Common myeloid progenitor, CD34-positive (primary cell): ENCODE measurements around the gene S100G.

Experiments used
- CTCF ChIA-PET: fragments of 350-600 bp; sonication (Branson Sonifier 250); formaldehyde crosslinking; loops from one replicate; lab custom pipeline; 2021; ENCODE audit warnings: antibody characterized with exemption; lab: Charles Lee
- POLR2A ChIA-PET: fragments of 350-600 bp; sonication (Branson Sonifier 250); formaldehyde crosslinking; loops from one replicate; lab custom pipeline; 2021; ENCODE audit warnings: antibody characterized with exemption; lab: Charles Lee
- DNase-seq, 3 donors: peaks; one replicate each; pipeline versions ENCODE4 v3.0.0 to v3.0.0-alpha.2; 2013
- H3K27ac ChIP-seq, 2 experiments: 1 replicate in 1 of 2; 2 replicates in 1 of 2; pipeline ENCODE4 v1.7.0; 2013; ENCODE audit warnings: inconsistent platforms in 2 of 2, low read length in 2 of 2, mild to moderate bottlenecking in 2 of 2, low read depth in 1 of 2, moderate library complexity in 1 of 2; ENCODE audit not compliant: severe bottlenecking in 2 of 2, insufficient read depth in 1 of 2, poor library complexity in 1 of 2
- H3K27me3 ChIP-seq, 5 experiments: replicated peaks in 2 of 5; 1 replicate in 3 of 5; 2 replicates in 2 of 5; pipeline versions ENCODE4 v1.6.1 to v1.7.0; 2013; ENCODE audit warnings: low read length in 4 of 5, mild to moderate bottlenecking in 2 of 5, moderate library complexity in 2 of 5, inconsistent platforms in 1 of 5; ENCODE audit not compliant: insufficient read depth in 5 of 5, control insufficient read depth in 4 of 5
- H3K36me3 ChIP-seq, 4 experiments: 1 replicate in 2 of 4; 2 replicates in 2 of 4; pipeline versions ENCODE4 v1.6.1 to v1.7.0; 2013; ENCODE audit warnings: low read length in 3 of 4, control low read depth in 1 of 4, mild to moderate bottlenecking in 1 of 4; ENCODE audit not compliant: control insufficient read depth in 4 of 4, insufficient read depth in 4 of 4
- H3K4me1 ChIP-seq, 4 experiments: 1 replicate in 3 of 4; 2 replicates in 1 of 4; pipeline versions ENCODE4 v1.6.1 to v1.7.1; 2013; ENCODE audit warnings: low read length in 3 of 4, mild to moderate bottlenecking in 3 of 4, control low read depth in 1 of 4, inconsistent platforms in 1 of 4, moderate library complexity in 1 of 4; ENCODE audit not compliant: control insufficient read depth in 4 of 4, insufficient read depth in 4 of 4; ENCODE audit errors: control extremely low read depth in 1 of 4
- H3K4me3 ChIP-seq, 7 experiments: 1 replicate in 4 of 7; 2 replicates in 3 of 7; pipeline versions ENCODE4 v1.5.1 to v1.7.0; 2013; ENCODE audit warnings: mild to moderate bottlenecking in 7 of 7, low read length in 6 of 7, moderate library complexity in 6 of 7, inconsistent platforms in 2 of 7, low read depth in 2 of 7, control low read depth in 1 of 7; ENCODE audit not compliant: insufficient read depth in 4 of 7, control insufficient read depth in 1 of 7; ENCODE audit errors: extremely low read depth in 1 of 7
- H3K9me3 ChIP-seq, 5 experiments: 1 replicate in 4 of 5; 2 replicates in 1 of 5; pipeline versions ENCODE4 v1.6.1 to v1.7.1; 2013; ENCODE audit warnings: low read length in 4 of 5, mild to moderate bottlenecking in 2 of 5, inconsistent platforms in 1 of 5, low read depth in 1 of 5, moderate library complexity in 1 of 5; ENCODE audit not compliant: control insufficient read depth in 4 of 5, insufficient read depth in 2 of 5; ENCODE audit errors: control extremely low read depth in 1 of 5
- WGBS: methylation state at CpG from one replicate; pipeline ENCODE4 v1.1.5; 2013; ENCODE audit not compliant: insufficient coverage; 5-methylcytosine and 5-hydroxymethylcytosine counted together

The S100G gene

DNA sequence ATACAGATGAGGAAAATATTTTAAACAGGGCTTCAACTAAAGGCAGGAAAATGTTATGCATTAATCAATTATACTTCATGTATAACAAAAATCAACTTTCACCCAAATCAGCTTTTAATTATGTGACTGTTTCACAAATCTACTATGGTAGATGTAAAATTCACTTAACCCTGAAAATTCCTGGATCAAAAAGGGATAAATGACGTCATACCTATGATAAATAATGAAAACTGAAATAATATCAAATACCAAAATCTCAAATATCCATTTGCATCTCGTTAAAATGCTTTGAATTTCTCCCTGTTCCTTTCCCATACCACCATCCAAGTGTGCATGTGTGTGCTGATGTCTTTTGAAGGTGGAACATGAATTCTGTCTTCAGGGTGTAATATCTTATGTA is 11.5 kb downstream of the S100G start:
- Histone ChIP-seq H3K9me3 (no peaks in the 10 kb centered on the region), H3K27ac (no peak overlapping the region), H3K4me1 (no peaks in the 10 kb centered on the region), H3K4me3 (no peak overlapping the region), H3K27me3 (peaks cover 0 to 14% (median 0%) of the 10 kb centered on the region in 5 experiments), H3K36me3 (peaks cover 0 to 18% (median 2%) of the 10 kb centered on the region in 4 experiments)
- no CpG with 5 or more reads among the region's 2 CpGs for WGBS
- DNase-seq = no peak
- CTCF ChIA-PET = no interaction called here
- POLR2A ChIA-PET = no interaction called here

- H3K4me3 ChIP-seq = no peak overlapping the region
- POLR2A ChIA-PET = no interaction called here
- no peaks in the 10 kb centered on the region for H3K9me3 ChIP-seq
- CTCF ChIA-PET = interaction anchor here (0.6 kb wide), 1 partner anchor 45 kb away, joined by 3 read pairs; no protein-coding TSS in a partner anchor
- WGBS = no CpG with 5 or more reads among the region's 2 CpGs
- peaks cover 0 to 9% (median 0%) of the 10 kb centered on the region in 5 experiments for H3K27me3 ChIP-seq
- no peak overlapping the region for H3K27ac ChIP-seq
- DNase-seq = no peak
- H3K36me3 ChIP-seq = peaks cover 0 to 23% (median 2%) of the 10 kb centered on the region in 4 experiments
- no peaks in the 10 kb centered on the region for H3K4me1 ChIP-seq
Measured at GRCh38 chrX:16662402-16662801, 12.4 kb downstream of the S100G start.

- CTCF ChIA-PET = no interaction called here
- Histone ChIP-seq H3K27me3 (peaks cover 0 to 12% (median 0%) of the 10 kb centered on the region in 5 experiments), H3K9me3 (no peaks in the 10 kb centered on the region), H3K4me3 (no peak overlapping the region), H3K27ac (no peak overlapping the region), H3K36me3 (peaks cover 2 to 31% (median 6%) of the 10 kb centered on the region in 4 experiments), H3K4me1 (no peaks in the 10 kb centered on the region)
- DNase-seq = no peak
- POLR2A ChIA-PET = no interaction called here
- 91% methylated on average over 5 of the region's 5 CpGs for WGBS
Measured at GRCh38 chrX:16664074-16664473, 14.1 kb downstream of the S100G start.

DNA sequence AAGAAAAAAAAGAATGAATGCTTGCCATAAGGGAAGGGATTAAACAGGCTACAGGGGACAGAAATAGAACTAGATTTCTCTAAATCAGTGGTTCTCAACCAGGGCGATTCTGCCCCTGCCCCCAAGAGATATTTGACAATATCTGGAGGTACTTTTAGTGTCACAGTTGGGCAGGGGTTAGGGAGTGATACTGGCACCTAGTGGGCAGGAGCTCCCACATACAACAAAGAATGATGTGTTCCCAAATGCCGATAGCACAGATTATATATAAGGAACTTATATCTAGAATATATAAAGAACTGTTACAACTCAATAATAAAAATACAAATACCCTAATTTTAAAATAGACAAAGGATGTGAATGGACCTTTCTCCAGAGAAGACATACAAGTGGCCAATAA is 14.7 kb downstream of the S100G start:
- ChIA-PET CTCF (no interaction called here), POLR2A (no interaction called here)
- H3K9me3 ChIP-seq = no peaks in the 10 kb centered on the region
- no peak for DNase-seq
- no peak overlapping the region for H3K27ac ChIP-seq
- no peaks in the 10 kb centered on the region for H3K4me1 ChIP-seq
- H3K4me3 ChIP-seq = no peak overlapping the region
- peaks cover 0 to 13% (median 0%) of the 10 kb centered on the region in 5 experiments for H3K27me3 ChIP-seq
- peaks cover 2 to 31% (median 8%) of the 10 kb centered on the region in 4 experiments for H3K36me3 ChIP-seq
- no CpG with 5 or more reads among the region's 2 CpGs for WGBS

DNA sequence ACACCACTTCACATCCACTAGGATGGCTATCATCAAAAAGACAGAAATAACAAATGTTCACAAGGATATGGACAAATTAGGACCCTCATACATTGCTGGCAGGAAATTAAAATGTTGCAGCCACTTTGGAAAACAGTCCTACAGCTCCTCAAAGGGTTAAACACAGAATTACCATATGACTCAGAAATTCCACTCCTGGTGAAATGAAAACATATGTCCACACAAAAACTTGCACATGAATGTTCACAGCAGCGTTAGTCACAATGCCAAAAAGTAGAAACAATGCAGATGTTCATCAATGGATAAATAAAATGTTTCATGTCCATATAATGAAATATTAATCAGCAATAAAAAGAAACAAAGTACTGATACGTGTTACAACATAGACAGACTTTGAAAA is 15.1 kb downstream of the S100G start:
- DNase-seq = no peak
- H3K4me1 ChIP-seq = no peaks in the 10 kb centered on the region
- no peaks in the 10 kb centered on the region for H3K9me3 ChIP-seq
- ChIA-PET CTCF (no interaction called here), POLR2A (no interaction called here)
- H3K27me3 ChIP-seq = peaks cover 0 to 11% (median 0%) of the 10 kb centered on the region in 5 experiments
- WGBS = no CpG with 5 or more reads among the region's 2 CpGs
- H3K27ac ChIP-seq = no peak overlapping the region
- no peak overlapping the region for H3K4me3 ChIP-seq
- H3K36me3 ChIP-seq = peaks cover 2 to 29% (median 8%) of the 10 kb centered on the region in 4 experiments

GRCh38 chrX:16666541-16666940 is 16.6 kb downstream of the S100G start:
- Histone ChIP-seq H3K4me1 (no peaks in the 10 kb centered on the region), H3K27ac (no peak overlapping the region), H3K36me3 (peaks cover 2 to 29% (median 8%) of the 10 kb centered on the region in 4 experiments), H3K27me3 (peaks cover 0 to 11% (median 0%) of the 10 kb centered on the region in 5 experiments), H3K4me3 (no peak overlapping the region), H3K9me3 (no peaks in the 10 kb centered on the region)
- ChIA-PET CTCF (no interaction called here), POLR2A (no interaction called here)
- WGBS = 89% methylated on average over 1 of the region's 4 CpGs
- no peak for DNase-seq

DNA sequence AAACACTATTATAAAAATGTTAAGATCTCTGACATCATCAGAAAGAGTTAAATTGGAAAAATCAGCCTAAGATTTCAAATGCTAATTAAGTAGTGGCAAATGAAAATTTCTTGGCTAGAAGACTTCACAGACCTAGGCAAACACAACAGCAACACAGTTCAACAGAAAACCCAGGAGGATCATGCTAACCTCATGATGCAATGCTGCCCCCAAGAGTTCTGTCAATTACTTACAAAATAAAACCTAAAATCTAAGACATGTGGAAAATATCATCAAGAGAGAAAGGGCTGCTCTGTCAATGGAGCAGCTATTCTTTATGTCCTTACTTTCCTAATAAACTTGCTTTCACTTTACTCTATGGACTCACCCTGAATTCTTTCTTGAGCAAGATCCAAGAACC is 21.0 kb downstream of the S100G start:
- Histone ChIP-seq H3K36me3 (peaks cover 0 to 27% (median 7%) of the 10 kb centered on the region in 4 experiments), H3K4me3 (no peak overlapping the region), H3K4me1 (no peaks in the 10 kb centered on the region), H3K9me3 (no peaks in the 10 kb centered on the region), H3K27me3 (peaks cover 0 to 17% (median 0%) of the 10 kb centered on the region in 5 experiments), H3K27ac (no peak overlapping the region)
- ChIA-PET CTCF (no interaction called here), POLR2A (no interaction called here)
- peak; percentile 31 to 71 (median 68) for DNase-seq
